GM18868 (cell line): ENCODE results near the gene NFASC.

Experiments used
- ATAC-seq: cut with Tn5 transposase; IDR thresholded peaks from one replicate; pipeline ENCODE4 v1.9.1; 2021; ENCODE audit warnings: mild to moderate bottlenecking, moderate library complexity; ENCODE audit not compliant: unreplicated experiment

The NFASC gene

DNA sequence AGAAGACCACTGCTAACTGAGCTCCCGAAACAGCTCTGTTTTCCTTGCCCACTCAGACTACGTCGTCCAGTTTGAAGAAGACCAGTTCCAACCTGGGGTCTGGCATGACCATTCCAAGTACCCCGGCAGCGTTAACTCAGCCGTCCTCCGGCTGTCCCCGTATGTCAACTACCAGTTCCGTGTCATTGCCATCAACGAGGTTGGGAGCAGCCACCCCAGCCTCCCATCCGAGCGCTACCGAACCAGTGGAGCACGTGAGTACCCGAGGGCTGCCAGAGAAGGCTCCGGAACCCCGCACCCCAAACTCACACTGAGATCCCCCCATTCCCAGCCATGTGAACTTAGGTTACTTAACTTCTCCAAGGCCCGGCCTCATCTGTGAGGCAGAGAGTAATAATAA lies 108.6 kb downstream of the NFASC start:
- ATAC-seq, result no peak

DNA sequence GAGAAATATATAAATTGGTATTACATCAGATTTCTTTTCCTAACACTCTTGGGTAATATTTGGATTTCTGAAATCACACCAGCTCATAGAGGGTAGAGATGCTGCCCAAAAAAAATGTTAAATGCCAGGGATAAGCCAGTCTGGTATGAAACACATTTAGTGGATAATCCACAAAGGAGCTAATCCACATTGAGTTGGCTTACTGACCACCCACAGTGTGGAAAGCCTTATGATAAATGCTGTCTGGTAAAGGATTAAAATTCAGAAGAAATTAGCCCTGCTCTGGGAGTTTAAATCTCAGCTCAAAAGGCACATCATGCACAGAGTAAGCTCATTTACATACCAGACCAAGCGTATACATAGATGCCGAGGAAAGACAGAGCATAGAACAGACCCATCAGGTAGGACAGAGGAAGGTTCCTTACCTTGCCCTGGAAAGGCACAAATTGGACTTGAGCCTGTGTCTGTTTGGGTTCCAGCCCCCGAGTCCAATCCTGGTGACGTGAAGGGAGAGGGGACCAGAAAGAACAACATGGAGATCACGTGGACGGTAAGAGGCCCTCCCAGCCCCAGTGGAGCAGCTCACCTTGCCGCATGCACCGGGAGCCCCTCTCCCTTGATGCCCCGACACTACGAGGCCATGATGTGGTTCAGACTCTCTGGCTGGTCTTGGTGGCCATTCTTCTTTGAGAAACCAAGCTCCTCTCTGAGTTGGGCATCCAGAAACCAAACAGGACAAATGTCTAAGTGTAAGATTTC lies 109.4 kb downstream of the NFASC start:
- ATAC-seq, result no peak

GRCh38 chr1:204980840-204981405 lies 110.3 kb downstream of the NFASC start:
- no peak for ATAC-seq

DNA sequence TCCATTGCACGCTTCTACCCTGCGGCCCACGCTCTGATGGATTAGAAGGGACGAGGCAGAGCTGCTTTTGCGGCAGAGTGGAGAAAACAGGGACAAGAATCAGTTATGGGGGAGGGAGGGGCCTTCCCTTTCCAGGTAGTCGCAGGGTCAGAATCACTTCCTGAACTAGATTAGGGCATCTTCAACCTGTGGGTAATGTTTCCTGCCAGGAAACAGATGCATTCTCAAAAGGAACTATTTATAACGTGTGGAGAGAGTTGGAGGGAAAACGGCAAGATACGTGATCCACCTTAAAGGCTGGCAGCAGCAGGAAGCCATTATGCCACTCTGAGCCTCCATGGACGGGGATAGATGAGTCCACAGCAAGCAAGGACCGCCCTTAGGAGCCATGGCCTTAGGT lies 112.5 kb downstream of the NFASC start:
- no peak for ATAC-seq

DNA sequence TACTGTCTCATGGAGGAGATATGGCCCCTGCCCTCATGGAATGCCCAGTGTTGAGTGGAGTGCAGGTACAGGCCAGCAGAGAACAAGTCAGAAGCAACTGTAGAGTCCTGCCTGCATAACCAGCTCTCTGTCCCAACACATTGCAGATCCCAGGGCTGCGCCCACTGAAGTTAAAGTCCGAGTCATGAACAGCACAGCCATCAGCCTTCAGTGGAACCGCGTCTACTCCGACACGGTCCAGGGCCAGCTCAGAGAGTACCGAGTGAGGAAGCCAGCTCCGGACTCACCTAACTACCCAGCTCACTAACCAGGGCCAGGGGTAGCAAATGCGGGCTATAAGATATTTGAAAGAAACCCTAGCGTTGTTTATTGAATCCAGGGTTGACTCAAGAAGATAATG lies 113.2 kb downstream of the NFASC start:
- no peak for ATAC-seq

- ATAC-seq, result no peak
Observed at GRCh38 chr1:204984499-204984898, 113.8 kb downstream of the NFASC start.

DNA sequence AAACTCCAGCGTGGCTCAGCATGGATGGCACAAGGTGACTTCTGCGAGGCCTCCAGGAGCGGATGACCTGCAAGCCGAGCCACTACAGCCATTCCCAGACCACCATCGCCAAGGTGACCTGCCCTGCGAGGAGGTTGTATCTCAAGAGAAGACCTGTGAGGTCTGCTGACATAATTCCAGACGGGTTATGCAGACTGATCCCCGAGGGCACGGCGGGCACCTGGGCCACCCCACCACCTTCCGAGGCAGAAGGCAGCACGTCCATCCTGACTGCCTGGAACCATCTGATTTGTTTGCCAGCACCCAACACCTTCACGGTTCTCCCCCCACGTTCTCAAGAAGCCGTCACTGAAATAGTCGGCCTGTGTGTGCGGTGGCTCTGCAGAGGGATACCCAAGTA lies 115.5 kb downstream of the NFASC start:
- ATAC-seq, result no peak

DNA sequence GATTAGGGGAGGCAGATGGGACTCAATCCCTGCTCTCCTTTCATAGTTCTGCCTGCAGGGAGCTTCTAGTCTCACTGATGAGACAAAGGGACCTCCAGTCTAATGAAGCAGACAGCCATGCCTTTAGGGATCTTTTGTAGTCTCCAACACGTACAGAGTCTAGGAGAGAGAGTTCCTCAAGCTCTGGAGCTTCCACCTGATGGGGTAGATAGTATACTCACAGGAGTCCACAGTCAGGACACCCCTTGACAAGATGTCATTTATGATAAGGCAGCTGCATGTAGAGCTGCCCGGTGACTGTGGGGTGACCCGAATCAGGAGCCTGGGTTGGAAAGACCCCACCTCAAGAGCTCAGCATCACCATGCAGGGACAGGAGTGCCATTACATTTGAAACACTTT lies 117.0 kb downstream of the NFASC start:
- no peak for ATAC-seq

GRCh38 chr1:204988196-204988595 lies 117.5 kb downstream of the NFASC start:
- ATAC-seq, result no peak

DNA sequence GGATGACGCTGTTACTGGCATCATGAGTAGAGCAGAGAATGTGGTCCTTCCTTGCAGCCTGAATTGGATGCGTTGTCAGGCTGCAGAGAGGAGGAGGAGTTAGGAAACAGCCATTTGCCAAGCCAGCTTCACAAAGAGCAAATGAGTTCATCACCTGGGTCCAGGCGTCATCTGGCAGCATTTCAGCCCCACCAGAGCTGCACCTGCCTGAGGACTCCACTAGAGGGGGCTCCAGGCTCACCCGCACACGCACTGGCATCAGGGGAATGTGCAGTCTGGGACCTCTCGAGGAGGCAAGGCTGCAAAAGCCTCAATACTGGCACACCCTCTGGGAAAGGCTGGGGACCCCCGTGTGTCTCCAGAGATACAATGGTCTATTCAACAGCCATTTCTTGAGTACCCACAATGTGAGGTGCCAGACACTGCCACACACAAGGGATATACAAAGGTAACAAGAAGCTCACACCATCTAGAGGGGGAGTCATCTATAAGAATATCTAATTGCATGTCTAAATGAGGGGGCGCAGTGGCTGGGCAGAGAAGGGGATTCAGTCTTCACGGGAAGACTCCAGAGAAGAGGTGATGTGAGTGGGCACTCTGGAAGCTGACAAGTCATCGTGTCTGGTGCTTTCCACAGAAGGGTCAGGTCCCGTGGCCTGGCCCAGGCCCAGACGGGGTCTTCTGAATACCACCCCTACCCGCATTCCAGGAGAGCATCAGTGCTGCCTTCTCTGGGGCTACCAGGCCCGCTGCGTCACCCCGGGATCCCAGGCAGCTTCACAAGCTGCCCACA lies 118.8 kb downstream of the NFASC start:
- ATAC-seq, result peak; percentile 57

DNA sequence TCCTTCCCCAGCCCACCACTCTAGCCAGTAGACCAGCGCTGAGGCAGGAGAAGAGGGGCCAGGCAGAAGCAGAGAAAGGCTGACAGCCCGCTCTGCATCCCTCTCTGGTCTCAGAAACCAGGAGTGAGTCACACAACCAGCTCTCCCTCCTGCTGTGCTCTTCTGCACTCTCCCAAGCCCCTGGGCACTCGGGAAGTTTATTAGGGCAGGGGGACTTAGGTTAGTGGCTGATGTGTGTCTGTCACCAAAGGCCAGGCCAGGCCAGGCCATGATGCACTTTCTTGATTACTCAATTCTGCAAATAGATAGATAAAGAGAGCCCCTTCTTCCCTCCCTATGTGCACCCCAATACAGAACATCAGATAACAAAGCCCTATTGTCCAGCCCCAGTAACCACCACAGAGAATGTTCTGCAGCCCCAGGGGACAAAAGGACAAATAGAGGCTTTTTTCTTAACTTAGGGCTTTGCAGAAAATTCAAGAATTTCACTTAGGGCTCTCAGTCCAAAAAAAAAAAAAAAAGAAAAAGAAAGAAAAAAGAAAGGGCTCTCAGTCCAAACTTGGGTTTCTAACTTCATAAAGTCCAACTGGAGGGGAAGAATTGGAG lies 119.5 kb downstream of the NFASC start:
- no peak for ATAC-seq

- no peak for ATAC-seq
Observed at GRCh38 chr1:204990721-204991341, 120.2 kb downstream of the NFASC start.

GRCh38 chr1:204991342-204991844 lies 120.7 kb downstream of the NFASC start:
- no peak for ATAC-seq

- ATAC-seq, result no peak
Observed at GRCh38 chr1:204992201-204992997, 121.7 kb downstream of the NFASC start.

DNA sequence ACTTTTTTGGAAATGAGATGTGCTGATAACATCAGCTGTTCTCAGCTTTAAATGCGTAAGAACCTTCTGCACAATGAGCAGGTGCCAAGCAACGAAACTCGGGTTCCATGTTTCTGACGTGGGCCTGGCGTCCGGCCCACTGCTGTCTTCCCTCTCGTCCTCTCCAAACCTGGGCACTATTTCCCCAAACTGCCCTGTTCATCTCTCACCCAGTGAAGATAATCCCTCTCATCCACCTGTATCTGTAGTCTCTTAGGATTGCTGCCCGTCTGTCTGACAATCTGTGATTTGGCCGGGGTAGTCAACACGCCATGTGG lies 122.3 kb downstream of the NFASC start:
- ATAC-seq, result no peak

DNA sequence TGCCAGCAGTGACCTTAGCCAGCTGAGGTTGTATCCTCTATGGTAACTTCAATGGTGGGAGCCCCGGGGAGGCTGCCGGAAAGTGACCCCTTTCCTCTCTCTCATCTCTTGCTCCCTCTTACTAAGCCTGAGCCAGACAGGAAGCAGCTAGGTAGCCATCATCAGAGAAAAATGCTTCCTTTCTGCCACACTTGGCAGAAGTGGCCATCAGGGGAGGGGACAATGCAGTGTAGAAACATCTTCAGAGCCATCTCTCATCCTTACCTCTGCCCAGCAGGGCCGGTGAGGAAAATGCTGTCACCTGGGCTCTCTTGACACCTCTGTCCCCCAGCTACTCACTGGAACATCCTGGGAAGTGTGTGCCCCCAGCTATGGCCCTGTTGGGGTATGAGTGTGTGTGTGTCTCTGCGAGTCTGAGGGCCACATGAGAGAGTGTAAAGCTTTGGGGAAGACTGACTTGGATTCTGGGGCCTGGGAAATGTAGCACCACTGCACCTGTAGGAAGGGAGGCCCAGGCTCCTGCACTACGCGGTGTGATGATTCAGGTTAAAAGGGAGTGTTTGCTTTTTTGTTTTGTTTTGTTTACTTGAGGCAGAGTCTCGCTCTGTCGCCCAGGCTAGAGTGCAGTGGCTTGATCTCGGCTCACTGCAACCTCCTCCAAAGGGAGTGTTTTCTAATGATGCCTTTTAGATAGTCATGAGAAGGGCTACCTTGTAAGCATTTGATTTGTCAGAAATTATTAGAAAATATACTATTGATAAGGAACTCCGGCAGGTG lies 123.6 kb downstream of the NFASC start:
- no peak for ATAC-seq

GRCh38 chr1:204996981-204997380 lies 126.3 kb downstream of the NFASC start:
- ATAC-seq, result no peak

GRCh38 chr1:204997591-204998355 lies 127.1 kb downstream of the NFASC start:
- ATAC-seq, result no peak

DNA sequence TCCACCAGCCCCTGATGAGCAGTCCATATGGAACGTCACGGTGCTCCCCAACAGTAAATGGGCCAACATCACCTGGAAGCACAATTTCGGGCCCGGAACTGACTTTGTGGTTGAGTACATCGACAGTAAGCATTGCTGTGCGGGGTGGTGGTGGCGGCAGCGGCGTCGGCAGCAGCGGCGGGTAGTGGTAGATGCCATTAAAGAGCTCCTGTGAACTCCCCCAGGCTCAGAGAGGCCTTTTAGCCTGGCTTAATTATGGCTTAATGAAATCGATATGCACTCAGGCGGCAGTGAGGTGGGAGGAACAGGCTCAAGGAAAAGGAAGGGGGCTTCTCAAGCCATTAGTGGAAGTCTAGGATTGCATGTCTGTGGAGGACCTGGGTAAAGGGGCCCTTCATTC lies 130.5 kb downstream of the NFASC start:
- no peak for ATAC-seq
